Lung (tissue), 12 donors: ENCODE data around the gene COL6A3. TPM values are rescaled to one million over a fixed set of nuclear protein-coding genes. Genes with fewer than 3 reads are reported as not detected.

ENCODE experiments used
- ATAC-seq: fragments of 200-7000 bp; cut with Tn5 transposase; one replicate; pipeline ENCODE4 v1.9.1; 2020; ENCODE audit warnings: moderate number of reproducible peaks; ENCODE audit not compliant: insufficient read depth, low FRiP score
- DNase-seq, 3 donors: peaks; one replicate each; pipeline ENCODE4 v3.0.0-alpha.2; 2013 to 2017
- H3K27ac ChIP-seq, 2 donors: one replicate each; pipeline ENCODE4 v1.5.1; 2013; ENCODE audit warnings: mild to moderate bottlenecking in 2 of 2, moderate library complexity in 2 of 2, control low read depth in 1 of 2, inconsistent platforms in 1 of 2, low read depth in 1 of 2, low read length in 1 of 2
- H3K27me3 ChIP-seq, 3 donors: one replicate each; pipeline ENCODE4 v1.5.1; 2013; ENCODE audit warnings: low read length in 2 of 3; ENCODE audit not compliant: control insufficient read depth in 3 of 3, insufficient read depth in 3 of 3
- H3K36me3 ChIP-seq, 4 donors: one replicate each; pipeline ENCODE4 v1.5.1; 2013; ENCODE audit warnings: low read length in 4 of 4, mild to moderate bottlenecking in 1 of 4, moderate library complexity in 1 of 4; ENCODE audit not compliant: control insufficient read depth in 4 of 4, insufficient read depth in 4 of 4
- H3K4me1 ChIP-seq, 5 donors: one replicate each; pipeline ENCODE4 v1.5.1; 2013; ENCODE audit warnings: low read length in 5 of 5, mild to moderate bottlenecking in 2 of 5, moderate library complexity in 1 of 5; ENCODE audit not compliant: control insufficient read depth in 5 of 5, insufficient read depth in 5 of 5
- H3K4me3 ChIP-seq: one replicate; pipeline ENCODE4 v1.5.1; 2013; ENCODE audit warnings: mild to moderate bottlenecking, control low read depth, moderate library complexity
- H3K9ac ChIP-seq, 2 donors: one replicate each; pipeline ENCODE4 v1.5.1; 2013; ENCODE audit warnings: low read length in 2 of 2, control low read depth in 1 of 2; ENCODE audit not compliant: insufficient read depth in 1 of 2
- H3K9me3 ChIP-seq, 4 donors: one replicate each; pipeline ENCODE4 v1.5.1; 2013; ENCODE audit warnings: low read length in 3 of 4, mild to moderate bottlenecking in 1 of 4, moderate library complexity in 1 of 4; ENCODE audit not compliant: control insufficient read depth in 4 of 4, insufficient read depth in 3 of 4
- CTCF ChIP-seq: IDR thresholded peaks from 2 replicates; pipeline ENCODE4 v1.5.1; 2012; ENCODE audit warnings: mild to moderate bottlenecking; ENCODE audit errors: control extremely low read depth, extremely low read depth
- WGBS, 2 donors: extraction: QIAGEN DNeasy Blood & Tissue Kit; methylation state at CpG; one replicate each; pipeline ENCODE4 v1.1.7; 2013; 5-methylcytosine and 5-hydroxymethylcytosine counted together
- polyA plus RNA-seq, 2 donors: library from polyadenylated mRNA; stranded (reverse); fragments of 200-250 nt; gene quantifications; one replicate each; pipeline ENCODE4 v1.2.1, GENCODE V29; 2013
- total RNA-seq, 2 donors: library from RNA; depleted of rRNA in 1 of 2; stranded (reverse); fragments of >200 nt in 1 of 2; gene quantifications; one replicate each; pipeline ENCODE4 v1.2.1, GENCODE V29; 2014 to 2021
- donor health status: control.
- donor health status: control.
- donor health status: Bipolar disorder and iron deficiency.
- donor health status: healthy.
- donor health status: DM: yes; HTN: yes; CAD: no.

Gene COL6A3
- total and polyA plus RNA-seq, 4 donors, result 36.4 to 548 (median 277) TPM

- no peak for TF ChIP-seq CTCF
- Histone ChIP-seq H3K9ac (no peak overlapping the region), H3K9me3 (no peaks in the 10 kb centered on the region), H3K4me3 (no peak overlapping the region), H3K36me3 (peaks cover 0 to 5% (median 0%) of the 10 kb centered on the region in 4 donors), H3K27me3 (no peaks in the 10 kb centered on the region), H3K27ac (no peak overlapping the region), H3K4me1 (peaks cover 0 to 23% (median 7%) of the 10 kb centered on the region in 5 donors)
- ATAC-seq (no peak), DNase-seq (no peak)
- WGBS, 2 donors, result 85 to 88% methylated on average over 3 of the region's 3 CpGs
Measured at GRCh38 chr2:237418300-237418699, 4.3 kb upstream of the COL6A3 start.

GRCh38 chr2:237412988-237413776 lies 782 bp downstream of the COL6A3 start:
- peaks cover 0 to 20% (median 0%) of the 10 kb centered on the region in 4 donors for H3K36me3 ChIP-seq
- no peaks in the 10 kb centered on the region for H3K27me3 ChIP-seq
- peak; percentile 37 to 64 (median 60) for DNase-seq
- H3K27ac ChIP-seq, result peak overlapping the region; percentile 42 to 75
- TF ChIP-seq CTCF, result no peak
- peak overlapping the region; percentile 87 to 100 for H3K9ac ChIP-seq
- peaks cover 0 to 20% (median 0%) of the 10 kb centered on the region in 5 donors for H3K4me1 ChIP-seq
- no peaks in the 10 kb centered on the region for H3K9me3 ChIP-seq
- 69 to 78% methylated on average over 25 of the region's 25 CpGs for WGBS, 2 donors
- H3K4me3 ChIP-seq, result peak overlapping the region; percentile 29
- no peak for ATAC-seq

GRCh38 chr2:237412646-237412987 lies 1.3 kb downstream of the COL6A3 start:
- 78% methylated on average over 7 of the region's 7 CpGs for WGBS, 2 donors
- ATAC-seq (no peak), DNase-seq (no peak)

More at GRCh38 chr2:237412646-237412987, 1.3 kb downstream of the COL6A3 start:
- Histone ChIP-seq H3K4me3 (peak overlapping the region; percentile 44), H3K9ac (peak overlapping the region; percentile 87 to 100), H3K27me3 (no peaks in the 10 kb centered on the region), H3K36me3 (peaks cover 0 to 24% (median 0%) of the 10 kb centered on the region in 4 donors), H3K4me1 (peaks cover 0 to 26% (median 0%) of the 10 kb centered on the region in 5 donors), H3K9me3 (no peaks in the 10 kb centered on the region), H3K27ac (peak overlapping the region; percentile 37 to 75)
- no peak for TF ChIP-seq CTCF
